Neural cell (in vitro differentiated cells): Measurements from ENCODE around the gene HIVEP3. TPM values are rescaled to one million over a fixed set of nuclear protein-coding genes. Genes with fewer than 3 reads are reported as not detected.

Experiments used
- H2AFZ ChIP-seq: fragments of 200-600, 300-800 bp; sonication (generic), shearing (Covaris generic); 2 replicates; pipeline ENCODE4 v1.6.0; 2014; ENCODE audit warnings: low read depth, mild to moderate bottlenecking, antibody characterized with exemption, low read length, moderate library complexity
- H3F3A ChIP-seq: fragments of 200-600 bp; shearing (Covaris generic); 2 replicates; pipeline ENCODE4 v1.6.1; 2016; ENCODE audit warnings: mild to moderate bottlenecking, moderate library complexity, mixed read lengths, antibody characterized with exemption, low read length; ENCODE audit not compliant: insufficient read depth, poor library complexity, severe bottlenecking
- H3K27ac ChIP-seq: fragments of 200-600, 300-800 bp; sonication (generic), shearing (Covaris generic); 2 replicates; pipeline ENCODE4 v1.5.1; 2014; ENCODE audit warnings: mild to moderate bottlenecking, low read length, moderate library complexity
- H3K27me3 ChIP-seq: fragments of 300-800, 200-600 bp; sonication (generic), shearing (Covaris generic); 2 replicates; pipeline ENCODE4 v1.6.0; 2014; ENCODE audit warnings: mild to moderate bottlenecking, low read depth, low read length, moderate library complexity; ENCODE audit not compliant: insufficient read depth
- H3K36me3 ChIP-seq: fragments of 300-800, 200-600 bp; sonication (generic), shearing (Covaris generic); 2 replicates; pipeline ENCODE4 v1.5.1; 2014; ENCODE audit warnings: mild to moderate bottlenecking, antibody characterized with exemption, low read length, moderate library complexity; ENCODE audit not compliant: insufficient read depth
- H3K4me2 ChIP-seq: fragments of 300-800, 200-600 bp; sonication (generic), shearing (Covaris generic); 2 replicates; pipeline ENCODE4 v1.6.0; 2014; ENCODE audit warnings: mild to moderate bottlenecking, low read length
- H3K4me3 ChIP-seq: fragments of 300-800, 200-600 bp; sonication (generic), shearing (Covaris generic); 2 replicates; pipeline ENCODE4 v1.5.1; 2014; ENCODE audit warnings: mild to moderate bottlenecking, low read length, moderate library complexity
- H3K79me2 ChIP-seq: fragments of 200-600 bp; shearing (Covaris generic); replicated peaks from 2 replicates; pipeline ENCODE4 v1.6.0; 2014; ENCODE audit warnings: mild to moderate bottlenecking, low read length, moderate library complexity; ENCODE audit not compliant: insufficient read depth
- H3K9ac ChIP-seq: fragments of 300-800, 200-600 bp; sonication (generic), shearing (Covaris generic); 2 replicates; pipeline ENCODE4 v1.6.1; 2016; ENCODE audit warnings: mild to moderate bottlenecking, low read length, mixed read lengths
- H3K9me2 ChIP-seq: fragments of 200-600 bp; shearing (Covaris generic); 2 replicates; pipeline ENCODE4 v1.6.1; 2016; ENCODE audit warnings: mild to moderate bottlenecking, low read length, mixed read lengths; ENCODE audit not compliant: insufficient read depth
- H3K9me3 ChIP-seq: fragments of 200-600, 300-800 bp; sonication (generic), shearing (Covaris generic); 2 replicates; pipeline ENCODE4 v1.6.1; 2016; ENCODE audit warnings: mild to moderate bottlenecking, mixed run types, low read length, moderate library complexity, mixed read lengths
- H4K20me1 ChIP-seq: fragments of 200-600 bp; shearing (Covaris generic); 2 replicates; pipeline ENCODE4 v1.6.1; 2016; ENCODE audit warnings: mild to moderate bottlenecking, mixed run types; ENCODE audit not compliant: insufficient read depth
- EP300 ChIP-seq: fragments of 450-650 bp; conservative IDR thresholded peaks from 2 replicates; pipeline ENCODE4 v1.6.1; 2014; ENCODE audit warnings: antibody characterized with exemption, mild to moderate bottlenecking, moderate library complexity; ENCODE audit not compliant: poor library complexity, severe bottlenecking
- EZH2 ChIP-seq: fragments of 200-600, 300-800 bp; shearing (Covaris generic), sonication (generic); IDR thresholded peaks from 2 replicates; pipeline ENCODE4 v1.6.1; 2014; ENCODE audit warnings: antibody characterized with exemption, low read length, borderline replicate concordance, mild to moderate bottlenecking; ENCODE audit not compliant: insufficient read depth, poor library complexity, severe bottlenecking
- MXI1 ChIP-seq: fragments of 450-650 bp; conservative IDR thresholded peaks from 2 replicates; pipeline ENCODE4 v1.6.1; 2014; ENCODE audit warnings: antibody characterized with exemption, mild to moderate bottlenecking; ENCODE audit not compliant: poor library complexity, severe bottlenecking
- POLR2AphosphoS5 ChIP-seq: IDR thresholded peaks from 2 replicates; pipeline ENCODE4 v1.6.1; 2012
- RAD21 ChIP-seq: fragments of 450-650 bp; conservative IDR thresholded peaks from 2 replicates; pipeline ENCODE4 v1.6.1; 2014; ENCODE audit warnings: antibody characterized with exemption, mild to moderate bottlenecking, moderate library complexity
- SMC3 ChIP-seq: fragments of 450-650 bp; conservative IDR thresholded peaks from 2 replicates; pipeline ENCODE4 v1.6.1; 2014; ENCODE audit warnings: antibody characterized with exemption, mild to moderate bottlenecking, moderate library complexity; ENCODE audit not compliant: poor library complexity
- TAF1 ChIP-seq: IDR thresholded peaks from 2 replicates; pipeline ENCODE4 v1.6.1; 2012; ENCODE audit warnings: low read depth
- polyA plus RNA-seq: library from polyadenylated mRNA; depleted of rRNA; stranded (reverse); fragments of >200 nt; gene quantifications from 2 replicates; pipeline ENCODE4 v1.2.3, GENCODE V29; 2014
- TF ChIP-seq, protein P1 (sequence below): fragments of 450-650 bp; IDR thresholded peaks from 2 replicates; pipeline ENCODE4 v1.5.1; 2014; ENCODE audit warnings: antibody characterized with exemption, mild to moderate bottlenecking, moderate library complexity; ENCODE audit not compliant: poor library complexity, severe bottlenecking
- TF ChIP-seq, protein P2 (sequence below): IDR thresholded peaks from 2 replicates; pipeline ENCODE4 v1.6.1; 2012; ENCODE audit warnings: borderline replicate concordance

The HIVEP3 gene
- polyA plus RNA-seq, 1 donor from 2014 or later = 2.6 TPM

DNA sequence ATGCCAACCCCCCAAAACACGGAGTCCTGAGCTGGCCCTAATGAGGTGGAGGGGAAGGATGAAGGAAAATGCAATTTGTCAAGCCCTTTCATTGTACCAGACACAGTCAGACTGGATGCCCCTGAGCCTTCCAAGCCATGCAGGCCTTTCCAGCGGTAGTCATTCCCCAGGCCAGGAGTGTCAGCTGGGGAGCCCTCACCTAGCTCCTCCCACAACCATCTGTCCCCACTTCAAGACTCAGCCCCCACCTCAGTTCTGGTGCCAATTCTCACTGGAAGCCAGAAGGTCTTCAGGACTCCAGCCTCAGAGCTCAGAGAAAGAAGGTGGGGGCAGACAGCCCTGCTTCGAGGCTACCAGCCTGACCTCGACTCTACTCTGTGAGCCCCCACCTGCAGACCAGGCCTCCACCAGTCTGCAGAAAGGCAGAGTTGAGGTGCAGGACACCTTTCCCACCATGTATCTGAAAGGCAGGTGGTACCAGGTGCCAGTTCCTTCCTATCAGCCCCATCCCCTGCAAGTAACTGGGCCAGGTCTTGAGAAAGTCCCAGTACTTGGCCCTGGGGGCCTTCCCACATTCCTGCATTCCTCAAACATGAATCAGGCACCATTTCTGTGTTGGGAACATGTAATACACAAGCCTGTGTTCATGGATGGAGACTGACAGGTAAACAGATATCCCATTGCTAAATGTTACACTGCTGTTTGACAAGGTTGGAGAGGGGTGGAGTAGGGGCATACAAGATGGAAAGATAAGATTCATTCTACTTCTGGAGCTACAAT is 253.7 kb downstream of the HIVEP3 start:
- Histone ChIP-seq H3K9ac (no peak overlapping the region), H3F3A (no peaks in the 10 kb centered on the region), H3K27me3 (peaks cover 17% of the 10 kb centered on the region), H3K36me3 (no peaks in the 10 kb centered on the region), H3K4me2 (no peak overlapping the region), H2AFZ (no peak overlapping the region), H3K9me2 (no peaks in the 10 kb centered on the region), H3K4me3 (no peak overlapping the region), H3K9me3 (no peaks in the 10 kb centered on the region), H3K27ac (no peak overlapping the region), H4K20me1 (no peaks in the 10 kb centered on the region), H3K79me2 (no peaks in the 10 kb centered on the region)
- TF ChIP-seq POLR2AphosphoS5 (no peak), MXI1 (no peak), SMC3 (no peak), RAD21 (no peak), TAF1 (no peak), EZH2 (no peak), EP300 (no peak)
- TF ChIP-seq, protein P1, sequence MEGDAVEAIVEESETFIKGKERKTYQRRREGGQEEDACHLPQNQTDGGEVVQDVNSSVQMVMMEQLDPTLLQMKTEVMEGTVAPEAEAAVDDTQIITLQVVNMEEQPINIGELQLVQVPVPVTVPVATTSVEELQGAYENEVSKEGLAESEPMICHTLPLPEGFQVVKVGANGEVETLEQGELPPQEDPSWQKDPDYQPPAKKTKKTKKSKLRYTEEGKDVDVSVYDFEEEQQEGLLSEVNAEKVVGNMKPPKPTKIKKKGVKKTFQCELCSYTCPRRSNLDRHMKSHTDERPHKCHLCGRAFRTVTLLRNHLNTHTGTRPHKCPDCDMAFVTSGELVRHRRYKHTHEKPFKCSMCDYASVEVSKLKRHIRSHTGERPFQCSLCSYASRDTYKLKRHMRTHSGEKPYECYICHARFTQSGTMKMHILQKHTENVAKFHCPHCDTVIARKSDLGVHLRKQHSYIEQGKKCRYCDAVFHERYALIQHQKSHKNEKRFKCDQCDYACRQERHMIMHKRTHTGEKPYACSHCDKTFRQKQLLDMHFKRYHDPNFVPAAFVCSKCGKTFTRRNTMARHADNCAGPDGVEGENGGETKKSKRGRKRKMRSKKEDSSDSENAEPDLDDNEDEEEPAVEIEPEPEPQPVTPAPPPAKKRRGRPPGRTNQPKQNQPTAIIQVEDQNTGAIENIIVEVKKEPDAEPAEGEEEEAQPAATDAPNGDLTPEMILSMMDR = no peak
- TF ChIP-seq, protein P2, sequence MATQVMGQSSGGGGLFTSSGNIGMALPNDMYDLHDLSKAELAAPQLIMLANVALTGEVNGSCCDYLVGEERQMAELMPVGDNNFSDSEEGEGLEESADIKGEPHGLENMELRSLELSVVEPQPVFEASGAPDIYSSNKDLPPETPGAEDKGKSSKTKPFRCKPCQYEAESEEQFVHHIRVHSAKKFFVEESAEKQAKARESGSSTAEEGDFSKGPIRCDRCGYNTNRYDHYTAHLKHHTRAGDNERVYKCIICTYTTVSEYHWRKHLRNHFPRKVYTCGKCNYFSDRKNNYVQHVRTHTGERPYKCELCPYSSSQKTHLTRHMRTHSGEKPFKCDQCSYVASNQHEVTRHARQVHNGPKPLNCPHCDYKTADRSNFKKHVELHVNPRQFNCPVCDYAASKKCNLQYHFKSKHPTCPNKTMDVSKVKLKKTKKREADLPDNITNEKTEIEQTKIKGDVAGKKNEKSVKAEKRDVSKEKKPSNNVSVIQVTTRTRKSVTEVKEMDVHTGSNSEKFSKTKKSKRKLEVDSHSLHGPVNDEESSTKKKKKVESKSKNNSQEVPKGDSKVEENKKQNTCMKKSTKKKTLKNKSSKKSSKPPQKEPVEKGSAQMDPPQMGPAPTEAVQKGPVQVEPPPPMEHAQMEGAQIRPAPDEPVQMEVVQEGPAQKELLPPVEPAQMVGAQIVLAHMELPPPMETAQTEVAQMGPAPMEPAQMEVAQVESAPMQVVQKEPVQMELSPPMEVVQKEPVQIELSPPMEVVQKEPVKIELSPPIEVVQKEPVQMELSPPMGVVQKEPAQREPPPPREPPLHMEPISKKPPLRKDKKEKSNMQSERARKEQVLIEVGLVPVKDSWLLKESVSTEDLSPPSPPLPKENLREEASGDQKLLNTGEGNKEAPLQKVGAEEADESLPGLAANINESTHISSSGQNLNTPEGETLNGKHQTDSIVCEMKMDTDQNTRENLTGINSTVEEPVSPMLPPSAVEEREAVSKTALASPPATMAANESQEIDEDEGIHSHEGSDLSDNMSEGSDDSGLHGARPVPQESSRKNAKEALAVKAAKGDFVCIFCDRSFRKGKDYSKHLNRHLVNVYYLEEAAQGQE = no peak

DNA sequence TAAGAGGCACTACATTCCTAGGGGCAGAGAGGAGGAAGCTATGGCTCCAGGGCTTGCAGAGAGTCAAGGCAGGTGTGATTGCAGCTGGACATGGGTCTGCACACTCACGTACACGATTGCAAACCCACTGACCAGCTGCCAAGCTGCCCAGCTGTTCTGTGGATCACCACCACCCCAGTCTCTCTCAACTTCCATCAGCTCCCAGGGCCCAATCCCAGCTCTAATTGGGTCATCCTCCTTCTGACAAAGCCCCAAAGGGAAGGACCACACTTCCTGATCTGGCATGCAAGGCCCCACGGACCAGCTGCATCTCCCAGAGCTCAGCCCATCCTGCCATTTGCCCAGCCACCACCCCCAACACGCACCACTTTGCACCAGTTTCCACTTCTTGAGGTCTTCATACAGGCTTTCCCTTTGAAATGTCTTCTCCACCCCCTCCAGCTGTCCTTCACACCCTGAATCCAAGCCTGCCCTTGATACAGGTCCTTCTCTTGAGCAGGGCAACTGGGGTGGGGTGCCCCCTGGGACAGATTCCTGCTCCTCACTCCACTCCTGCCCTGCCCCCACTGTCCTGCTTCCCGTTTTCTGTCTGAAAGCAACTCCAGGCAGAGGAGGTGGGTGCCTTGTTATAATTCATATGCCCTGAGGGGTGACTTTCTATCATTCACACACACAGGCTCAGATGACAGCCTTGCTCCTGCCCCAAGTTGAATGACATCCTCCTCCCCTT is 254.9 kb downstream of the HIVEP3 start:
- Histone ChIP-seq H3K79me2 (no peaks in the 10 kb centered on the region), H3K4me3 (no peak overlapping the region), H3K9me2 (no peaks in the 10 kb centered on the region), H3K9me3 (no peaks in the 10 kb centered on the region), H3F3A (no peaks in the 10 kb centered on the region), H3K27ac (no peak overlapping the region), H3K9ac (no peak overlapping the region), H3K36me3 (no peaks in the 10 kb centered on the region), H2AFZ (no peak overlapping the region), H3K27me3 (peaks cover 22% of the 10 kb centered on the region), H3K4me2 (no peak overlapping the region), H4K20me1 (no peaks in the 10 kb centered on the region)
- TF ChIP-seq EP300 (no peak), POLR2AphosphoS5 (no peak), MXI1 (no peak), RAD21 (no peak), TAF1 (no peak), EZH2 (no peak), SMC3 (no peak)
- TF ChIP-seq, protein P1 = no peak
- TF ChIP-seq, protein P2 = no peak
